HepG2 (cell line): ENCODE measurements around the gene ZNF597. TPM values are rescaled to one million over a fixed set of nuclear protein-coding genes. Genes with fewer than 3 reads are reported as not detected.

Experiments used
- ATAC-seq: fragments of 200-7000 bp; cut with Tn5 transposase; 3 replicates; pipeline ENCODE4 v1.9.1; 2020; ENCODE audit warnings: mild to moderate bottlenecking, moderate library complexity
- BruUV-seq: library from RNA; stranded (reverse); fragments of 400-500 nt; replicated peaks from 2 replicates; lab custom pipeline; 2021; lab: Mats Ljungman, UMichigan
- CTCF ChIA-PET: fragments of 300-600 bp; formaldehyde crosslinking; extraction: SDS; loops from one replicate; lab custom pipeline; 2021; ENCODE audit warnings: low total read pairs, inconsistent platforms, low intra/inter-chr PET ratio; lab: Yijun Ruan, JAX
- POLR2A ChIA-PET: fragments of 350-600 bp; sonication (Branson Sonifier 250); formaldehyde crosslinking; loops from one replicate; lab custom pipeline; 2020; ENCODE audit warnings: antibody characterized with exemption, inconsistent platforms; lab: Yijun Ruan, JAX
- DNase-seq: peaks from one replicate; pipeline ENCODE4 v3.0.0-alpha.2; 2015; ENCODE audit warnings: low spot score
- FAIRE-seq: peaks from 3 replicates; lab custom pipeline; 2011; peaks lifted over from hg19 to GRCh38; lab: Jason Lieb, UNC
- H2AFZ ChIP-seq: one replicate; pipeline ENCODE4 v1.6.1; 2011; ENCODE audit warnings: low read length, inconsistent platforms
- H3K27ac ChIP-seq: fragments of 300-600 bp; 3 replicates; pipeline ENCODE4 v1.8.0; 2011; ENCODE audit warnings: mixed run types, mild to moderate bottlenecking, mixed read lengths, low read length, inconsistent platforms; ENCODE audit not compliant: insufficient read depth; ENCODE audit errors: extremely low read length
- H3K27me3 ChIP-seq, 2 experiments: fragments of 200-600 bp in 1 of 2; 2 replicates in 1 of 2; 3 replicates in 1 of 2; pipeline versions ENCODE4 v1.6.0 to v1.8.0; 2011; ENCODE audit warnings: low read length in 2 of 2, mild to moderate bottlenecking in 2 of 2, moderate library complexity in 2 of 2, inconsistent platforms in 1 of 2; ENCODE audit not compliant: insufficient read depth in 2 of 2, control insufficient read depth in 1 of 2
- H3K36me3 ChIP-seq, 2 experiments: fragments of 200-600 bp in 1 of 2; replicated peaks in 1 of 2; 2 replicates in 1 of 2; 3 replicates in 1 of 2; pipeline versions ENCODE4 v1.5.1 to v1.8.0; 2011; ENCODE audit warnings: low read length in 2 of 2, inconsistent platforms in 1 of 2; ENCODE audit not compliant: insufficient read depth in 2 of 2, control insufficient read depth in 1 of 2
- H3K4me1 ChIP-seq: 2 replicates; pipeline ENCODE4 v1.5.1; 2012; ENCODE audit warnings: low read length, inconsistent platforms; ENCODE audit not compliant: insufficient read depth
- H3K4me2 ChIP-seq: 2 replicates; pipeline ENCODE4 v1.6.0; 2011; ENCODE audit warnings: low read depth, low read length, inconsistent platforms
- H3K4me3 ChIP-seq, 3 experiments: fragments of 200-600 bp in 1 of 3; sonication (generic), shearing (Covaris generic) in 1 of 3; replicated peaks in 1 of 3; 2 replicates each; pipeline ENCODE4 v1.5.1; 2011 to 2016; ENCODE audit warnings: low read length in 3 of 3, inconsistent platforms in 2 of 3, low read depth in 2 of 3, mild to moderate bottlenecking in 2 of 3, control low read depth in 1 of 3, mixed read lengths in 1 of 3; ENCODE audit not compliant: insufficient read depth in 1 of 3
- H3K79me2 ChIP-seq: one replicate; pipeline ENCODE4 v1.6.1; 2011; ENCODE audit warnings: low read length, inconsistent platforms; ENCODE audit not compliant: insufficient read depth
- H3K9ac ChIP-seq: 2 replicates; pipeline ENCODE4 v1.6.0; 2011; ENCODE audit warnings: mild to moderate bottlenecking, low read depth, low read length, inconsistent platforms; ENCODE audit not compliant: insufficient read depth
- H3K9me3 ChIP-seq: 2 replicates; pipeline ENCODE4 v1.5.1; 2012; ENCODE audit warnings: mild to moderate bottlenecking, low read length
- H4K20me1 ChIP-seq: 2 replicates; pipeline ENCODE4 v1.6.0; 2011; ENCODE audit warnings: inconsistent platforms, mild to moderate bottlenecking, low read length, moderate library complexity; ENCODE audit not compliant: insufficient read depth
- ARNTL ChIP-seq: sonication (generic); formaldehyde crosslinking; IDR thresholded peaks from 2 replicates; pipeline ENCODE4 v1.4.0; 2020; ENCODE audit warnings: mild to moderate bottlenecking, missing genetic modification reagents
- DNMT3B ChIP-seq: conservative IDR thresholded peaks from 2 replicates; pipeline ENCODE4 v1.6.1; 2016; ENCODE audit warnings: missing biosample characterization, control low read depth
- GTF3A ChIP-seq: sonication (generic); formaldehyde crosslinking; conservative IDR thresholded peaks from 2 replicates; pipeline ENCODE4 v1.4.0; 2020; ENCODE audit warnings: mild to moderate bottlenecking, missing genetic modification reagents
- KMT2B ChIP-seq: IDR thresholded peaks from 2 replicates; pipeline ENCODE4 v1.6.1; 2016; ENCODE audit warnings: missing genetic modification reagents, missing compliant biosample characterization
- PAF1 ChIP-seq: IDR thresholded peaks from 2 replicates; pipeline ENCODE4 v1.6.1; 2016; ENCODE audit warnings: missing genetic modification reagents, missing compliant biosample characterization
- TCF7L2 ChIP-seq: IDR thresholded peaks from 2 replicates; pipeline ENCODE4 v1.6.1; 2011; ENCODE audit warnings: mild to moderate bottlenecking, low read depth, low read length, moderate library complexity
- THRA ChIP-seq: sonication (generic); formaldehyde crosslinking; IDR thresholded peaks from 2 replicates; pipeline ENCODE4 v1.4.0; 2020; ENCODE audit warnings: missing genetic modification reagents, borderline replicate concordance
- ZNF143 ChIP-seq: sonication (generic); formaldehyde crosslinking; IDR thresholded peaks from 2 replicates; pipeline ENCODE4 v1.4.0; 2020; ENCODE audit warnings: missing genetic modification reagents
- ZNF740 ChIP-seq: sonication (generic); formaldehyde crosslinking; IDR thresholded peaks from 2 replicates; pipeline ENCODE4 v1.4.0; 2020; ENCODE audit warnings: missing genetic modification reagents
- ZUFSP ChIP-seq: sonication (generic); formaldehyde crosslinking; IDR thresholded peaks from 2 replicates; pipeline ENCODE4 v1.9.0; 2021; ENCODE audit warnings: missing genetic modification reagents, mild to moderate bottlenecking, borderline replicate concordance
- WGBS: methylation state at CpG from one replicate; pipeline ENCODE4 v1.1.6; 2017; ENCODE audit warnings: low lambda C conversion rate; 5-methylcytosine and 5-hydroxymethylcytosine counted together
- in situ Hi-C: cut with HindIII; loops from 2 replicates; pipeline ENCODE4 v1.10.0; 2017; ENCODE audit warnings: low pct_unique_long_range_greater_than_20kb; ENCODE audit not compliant: extremely low pct_ligation_motif_present
- intact Hi-C: fragments of 100-400 bp; cut with micrococcal nuclease; formaldehyde crosslinking; loops from one replicate; pipeline ENCODE4 v1.10.0; 2022; ENCODE audit not compliant: unreplicated experiment
- polyA plus RNA-seq, 8 experiments: library from polyadenylated mRNA; depleted of rRNA in 3 of 8; stranded (reverse) in 7 of 8; unstranded in 1 of 8; fragments of >200 nt; fragmentation: Illumina TruSeq in 4 of 8; extraction: Trizol in 4 of 8; gene quantifications; 2 replicates each; pipeline versions ENCODE4 v1.2.1 to v1.2.3, GENCODE V29; 2011 to 2016; ENCODE audit warnings: low read depth in 4 of 8, missing spikeins in 1 of 8, mixed read lengths in 1 of 8; ENCODE audit not compliant: insufficient read depth in 1 of 8
- total RNA-seq, 5 experiments: library from RNA; depleted of rRNA; stranded (reverse); fragments of >200 nt; fragmentation: Illumina TruSeq; extraction: Trizol; gene quantifications; 2 replicates each; pipeline ENCODE4 v1.2.3, GENCODE V29; 2016; ENCODE audit warnings: low read depth in 1 of 5

ZNF597 gene
- total and polyA plus RNA-seq, 2 of the 13 experiments (the other 11 are each of a cell fraction or from before 2014, with no cell fraction given) = 1.3 to 2.4 TPM

- ChIA-PET CTCF (no interaction called here), POLR2A (interaction anchor here (0.7 kb wide), 1 partner anchor 13 kb away, joined by 3 read pairs; the partner anchor contains the start of genes ZNF174 and ZSCAN32)
- WGBS = 93% methylated on average over 6 of the region's 6 CpGs
Measured at GRCh38 chr16:3388325-3388724, 55.0 kb downstream of the ZNF597 start.

More at GRCh38 chr16:3388325-3388724, 55.0 kb downstream of the ZNF597 start:
- no TSS peak for BruUV-seq
- H3K36me3 ChIP-seq = peaks cover 10 to 44% of the 10 kb centered on the region in 2 experiments; a peak in 4 of 5 replicates
- H3K4me2 ChIP-seq = no peak overlapping the region
- intact Hi-C loops (no loop called here), in situ Hi-C loops (no loop called here)
- DNase-seq = no peak
- no peak for ATAC-seq
- no peaks in the 10 kb centered on the region for H3K4me1 ChIP-seq
- no peak overlapping the region for H2AFZ ChIP-seq
- no peak overlapping the region for H3K9ac ChIP-seq
- H3K9me3 ChIP-seq = no peaks in the 10 kb centered on the region
- H3K4me3 ChIP-seq = no peak overlapping the region
- FAIRE-seq = no peak
- peaks cover 3% of the 10 kb centered on the region for H3K79me2 ChIP-seq
- TF ChIP-seq ZNF740 (no peak), DNMT3B (CRISPR knock-in tag) (no peak), GTF3A (CRISPR knock-in tag) (no peak), PAF1 (CRISPR knock-in tag) (no peak), ZNF143 (CRISPR knock-in tag) (no peak), ZUFSP (CRISPR knock-in tag) (no peak), ARNTL (CRISPR knock-in tag) (no peak), KMT2B (CRISPR knock-in tag) (no peak), THRA (CRISPR knock-in tag) (no peak), TCF7L2 (no peak)
- H3K27me3 ChIP-seq = no peaks in the 10 kb centered on the region
- H4K20me1 ChIP-seq = no peaks in the 10 kb centered on the region
- H3K27ac ChIP-seq = no peak overlapping the region
